DMS53 (cell line): ENCODE data around the gene ABCB9.
A peak's percentile ranks its signal among the peaks of the same experiment; 100 is the strongest.
"Not testable (repeated sequence)": the region's sequence is repeated elsewhere in the genome, so short reads cannot be mapped to it uniquely, and the experiment has no call there.

ENCODE experiments used
- DNase-seq: peaks from one replicate; lab custom pipeline; 2025; lab: John Stamatoyannopoulos, UW

ABCB9 gene

DNA sequence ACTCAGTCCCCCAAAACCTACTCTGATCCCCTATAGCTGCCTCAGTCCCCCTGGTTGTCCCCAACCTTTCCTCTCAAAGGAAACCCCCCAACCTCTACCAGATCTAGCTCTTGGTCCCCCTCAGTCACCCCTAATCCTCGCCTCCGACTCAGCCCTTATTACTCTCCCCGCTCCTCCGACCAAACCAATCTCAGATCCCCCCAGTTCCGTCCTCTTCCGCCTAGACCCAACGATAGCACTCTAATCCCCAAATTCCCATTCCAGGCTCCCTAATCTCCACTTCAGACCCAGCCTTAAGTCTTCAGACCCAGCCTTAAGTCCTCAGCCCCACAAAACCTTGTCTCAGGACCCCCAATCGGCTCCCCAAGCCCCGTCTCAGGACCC is 71.0 kb downstream of the ABCB9 start:
- DNase-seq = peak; percentile 47

DNA sequence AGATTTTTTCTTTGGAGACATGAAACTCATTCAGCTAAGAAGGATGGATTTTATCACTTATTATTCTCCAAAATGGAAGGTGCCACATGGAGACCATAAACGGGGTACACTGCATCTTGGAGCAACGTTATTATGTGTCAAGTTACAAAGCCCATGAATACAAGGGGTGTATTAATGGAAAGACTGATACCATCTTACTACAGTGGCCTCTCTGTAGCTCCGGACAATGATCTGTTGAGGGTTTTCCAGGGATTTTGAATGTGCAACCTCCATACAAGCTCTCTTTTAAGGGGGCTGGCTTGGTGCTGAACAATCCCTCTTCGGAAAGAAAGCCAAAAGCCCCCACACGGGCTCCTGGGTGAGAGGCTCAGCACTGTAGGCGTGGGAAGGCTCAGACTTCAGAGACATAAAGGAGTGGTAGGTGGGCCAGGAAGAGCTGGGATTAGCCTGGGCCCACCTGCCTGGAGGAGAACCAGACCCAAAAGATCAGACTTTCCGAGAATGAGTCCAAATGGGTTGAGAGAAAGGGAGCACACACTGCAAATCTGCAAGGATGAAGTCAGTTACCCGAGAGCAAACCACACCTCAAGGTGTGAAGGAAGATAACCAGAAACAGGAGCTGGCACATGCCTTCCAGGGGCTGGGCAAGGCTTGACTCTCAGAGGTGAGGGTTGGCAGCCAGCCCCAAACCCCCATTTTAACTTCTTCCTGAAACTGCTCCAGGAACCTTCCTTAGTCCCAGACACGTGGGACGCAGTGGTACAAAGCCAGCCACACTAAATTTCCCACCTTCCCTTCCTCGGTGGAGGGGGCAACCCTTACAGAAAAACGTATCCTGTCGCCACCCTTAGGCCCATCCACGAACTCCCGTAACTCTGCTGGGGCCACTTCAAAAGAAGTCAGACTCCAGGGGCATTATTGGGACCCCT is 71.8 kb downstream of the ABCB9 start:
- DNase-seq = no peak

- no peak for DNase-seq
Observed at GRCh38 chr12:122893208-122894153, 72.8 kb downstream of the ABCB9 start.

DNA sequence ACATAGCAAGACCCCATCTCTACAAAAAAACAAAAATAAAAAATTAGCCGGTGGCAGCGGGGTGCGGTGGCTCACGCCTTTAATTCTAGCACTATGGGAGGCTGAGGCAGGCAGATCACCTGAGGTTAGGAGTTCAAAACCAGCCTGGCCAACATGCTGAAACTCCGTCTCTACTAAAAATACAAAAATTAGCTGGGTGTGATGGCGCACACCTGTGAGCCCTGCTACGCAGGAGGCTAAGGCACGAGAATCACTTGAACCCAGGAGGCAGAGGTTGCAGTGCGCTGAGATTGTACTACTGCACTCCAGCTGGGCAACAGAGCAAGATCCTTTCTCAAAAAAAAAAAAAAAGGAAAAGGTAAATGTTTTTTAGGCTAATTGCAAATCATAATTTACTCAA is 73.5 kb downstream of the ABCB9 start:
- not testable (repeated sequence) for DNase-seq

- DNase-seq = no peak
Observed at GRCh38 chr12:122891661-122892525, 74.4 kb downstream of the ABCB9 start.

DNA sequence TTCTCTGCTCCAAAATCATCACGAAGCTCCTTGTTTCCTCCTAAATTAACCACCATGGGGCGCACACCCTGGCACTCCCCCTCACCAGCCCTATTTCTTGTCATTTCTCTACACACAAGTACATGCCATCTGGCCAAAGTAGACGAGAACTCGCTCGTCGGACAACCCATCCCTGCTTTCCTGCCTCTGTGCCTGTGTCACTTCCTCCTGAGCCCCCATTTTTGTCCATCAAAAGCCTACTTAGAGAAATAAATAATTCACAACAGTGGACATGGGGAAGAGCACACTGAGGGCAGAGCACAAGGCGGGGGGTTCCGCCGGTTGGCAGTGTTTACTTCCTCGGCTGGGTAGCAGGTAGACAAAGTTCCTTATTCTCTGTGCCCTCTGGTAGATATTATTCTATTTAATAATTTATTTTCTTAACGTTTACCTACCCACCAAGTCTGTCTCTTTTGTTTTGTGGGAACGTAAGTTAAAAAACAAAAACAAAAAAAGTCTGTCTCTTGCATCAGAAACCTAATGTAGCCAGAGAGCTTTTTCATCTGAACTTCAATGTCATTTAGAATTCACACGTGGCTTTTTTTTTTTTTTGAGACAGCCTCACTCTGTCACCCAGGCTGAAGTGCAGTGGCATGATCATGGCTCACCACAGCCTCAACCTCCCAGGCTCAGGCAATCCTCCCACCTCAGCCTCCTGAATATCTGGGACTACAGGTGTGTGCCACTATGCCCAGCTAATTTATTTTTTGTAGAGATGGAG is 76.3 kb downstream of the ABCB9 start:
- DNase-seq = no peak

DNA sequence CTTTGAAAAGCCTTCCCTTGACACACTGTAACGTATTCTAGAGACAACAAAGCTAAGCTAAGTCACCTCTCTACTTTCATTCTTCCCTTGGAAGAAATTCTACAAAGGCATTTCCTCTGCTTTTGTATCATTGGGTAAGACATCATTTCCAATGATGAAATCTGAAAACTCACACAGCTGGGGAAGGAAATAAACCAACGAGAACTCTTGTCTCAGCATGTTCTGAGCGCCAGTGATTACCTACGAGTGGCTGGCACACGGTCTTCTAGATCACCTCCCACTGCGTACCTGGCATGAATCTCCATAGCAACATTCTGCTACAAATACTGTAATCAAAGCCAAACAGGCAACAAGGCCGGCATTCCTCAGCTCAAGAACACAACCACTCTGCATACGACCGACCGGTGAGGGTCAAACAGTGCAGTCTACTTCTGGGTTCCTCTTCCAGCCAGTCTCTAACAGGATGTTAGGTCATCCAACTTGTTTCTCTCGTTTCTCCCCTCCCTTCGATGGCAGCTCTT is 78.0 kb downstream of the ABCB9 start:
- DNase-seq = peak; percentile 88

DNA sequence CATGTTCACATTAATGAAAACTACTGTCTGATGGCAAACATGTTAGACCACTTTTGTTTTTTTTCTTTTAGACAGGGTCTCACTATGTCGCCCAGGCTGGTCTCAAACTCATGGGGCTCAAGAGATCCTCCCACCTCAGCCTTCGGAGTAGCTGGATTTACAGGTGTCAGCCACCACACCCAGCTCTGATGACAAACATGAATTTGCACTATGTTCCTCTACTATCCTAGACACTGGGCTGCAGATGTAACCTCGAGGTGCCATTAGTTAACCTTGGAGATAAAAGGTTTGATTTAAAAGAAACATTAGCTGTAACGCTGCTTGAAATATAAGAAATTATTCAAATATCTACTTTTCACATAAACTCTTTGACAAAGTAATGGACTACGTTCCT is 78.4 kb downstream of the ABCB9 start:
- no peak for DNase-seq

GRCh38 chr12:122886851-122887818 is 79.1 kb downstream of the ABCB9 start:
- peak; percentile 62 for DNase-seq

GRCh38 chr12:122886161-122886560 is 80.1 kb downstream of the ABCB9 start:
- DNase-seq = no peak

DNA sequence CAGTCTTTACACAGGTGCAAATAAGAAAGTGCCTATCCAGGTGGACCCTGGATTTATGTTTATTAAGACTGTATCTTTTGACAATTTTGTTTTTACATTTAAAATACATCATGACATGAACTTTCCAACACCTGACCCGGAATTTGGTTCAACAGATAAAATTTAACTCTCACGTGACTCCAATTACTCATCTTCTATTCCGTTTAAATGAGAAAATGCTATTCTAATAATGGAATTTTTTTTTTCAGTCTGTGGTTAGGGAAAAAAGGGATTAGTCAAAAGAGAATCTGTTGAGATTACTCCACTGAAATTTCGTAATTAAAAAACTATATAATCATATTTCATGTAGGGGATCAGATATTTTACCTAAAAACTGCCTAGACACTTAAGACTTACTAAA is 81.4 kb downstream of the ABCB9 start:
- no peak for DNase-seq

GRCh38 chr12:122884091-122884826 is 82.0 kb downstream of the ABCB9 start:
- DNase-seq = no peak

DNA sequence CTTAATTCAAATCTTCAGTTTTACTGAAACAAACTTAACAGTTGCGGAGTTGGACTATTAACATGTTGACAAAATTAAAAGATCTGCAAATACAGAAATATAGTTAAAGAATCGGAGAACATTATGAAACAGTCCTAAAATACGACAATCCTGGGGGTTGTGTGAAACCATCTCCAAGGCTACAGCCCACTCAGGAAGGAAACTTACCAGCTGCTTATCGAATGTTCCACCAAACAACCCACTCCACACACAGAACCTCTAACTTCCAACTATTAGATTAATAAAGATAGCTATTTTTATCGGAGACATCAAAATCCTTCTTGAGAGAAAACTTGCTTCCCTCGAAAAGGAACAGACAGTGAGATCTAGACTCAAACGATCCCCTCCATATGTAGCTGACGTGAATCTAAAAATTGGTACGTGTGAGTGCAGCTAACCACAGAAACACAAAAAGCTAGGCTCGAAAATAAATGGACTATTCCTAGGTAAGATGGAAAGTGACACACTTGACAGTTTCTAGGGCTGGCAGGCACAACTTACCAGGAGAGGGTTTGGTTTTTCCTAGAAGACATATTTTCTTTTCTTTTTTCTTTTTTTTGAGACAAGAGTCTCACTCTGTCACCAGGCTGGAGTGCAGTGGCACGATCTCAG is 83.2 kb downstream of the ABCB9 start:
- DNase-seq = no peak

DNA sequence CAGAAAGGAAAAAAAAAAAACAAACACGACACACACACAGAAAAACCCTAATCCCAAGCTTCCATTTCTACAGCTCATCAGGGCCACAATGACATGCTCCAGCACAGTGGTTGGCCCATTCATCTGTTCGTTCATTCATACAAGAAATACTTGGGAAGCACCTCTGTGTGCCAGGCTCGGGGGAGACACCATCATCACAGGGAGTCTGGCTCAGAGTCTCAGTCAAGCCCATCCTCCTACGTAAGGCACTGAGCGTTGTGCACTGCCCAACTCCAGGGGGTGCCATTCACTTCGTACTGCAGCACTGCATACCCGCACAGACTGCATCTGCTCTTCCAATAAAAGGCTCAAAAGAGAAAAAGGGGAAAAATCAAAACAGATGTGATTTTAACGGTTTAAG is 85.6 kb downstream of the ABCB9 start:
- peak; percentile 49 for DNase-seq

GRCh38 chr12:122880155-122880667 is 86.1 kb downstream of the ABCB9 start:
- no peak for DNase-seq
